Measurements from ENCODE around the gene MATN3.

Gene MATN3

GRCh38 chr2:19993731-19994130 lies 18.7 kb downstream of the MATN3 start:
- no peak for DNase-seq

- no peak for DNase-seq
Measured at GRCh38 chr2:19991895-19992294, 20.6 kb downstream of the MATN3 start.

GRCh38 chr2:19990416-19990728 lies 22.1 kb downstream of the MATN3 start:
- DNase-seq = no peak

- peak; percentile 87 for DNase-seq
Measured at GRCh38 chr2:19989667-19990415, 22.6 kb downstream of the MATN3 start, which contains the start of gene WDR35. Gene WDR35, minus strand, starts transcription at chr2:19990105. Its CDS starts 90 bp downstream, at chr2:19990015.

DNA sequence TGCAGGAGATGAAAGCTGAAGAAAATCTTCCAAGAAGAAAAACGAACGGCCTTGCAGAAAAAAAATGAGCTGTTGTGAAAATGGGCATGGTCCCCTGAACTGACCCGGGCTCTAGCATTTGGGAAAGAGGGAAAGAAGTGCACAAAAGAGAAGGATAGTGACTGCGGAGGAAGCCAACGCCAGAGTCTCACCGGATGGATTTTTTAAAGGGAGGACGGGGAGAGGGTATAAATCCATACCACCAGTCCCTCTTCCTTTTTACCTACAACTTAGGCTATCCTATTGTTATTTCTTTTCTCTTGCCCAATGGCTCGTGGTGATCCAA lies 23.2 kb downstream of the MATN3 start:
- no peak for DNase-seq

DNA sequence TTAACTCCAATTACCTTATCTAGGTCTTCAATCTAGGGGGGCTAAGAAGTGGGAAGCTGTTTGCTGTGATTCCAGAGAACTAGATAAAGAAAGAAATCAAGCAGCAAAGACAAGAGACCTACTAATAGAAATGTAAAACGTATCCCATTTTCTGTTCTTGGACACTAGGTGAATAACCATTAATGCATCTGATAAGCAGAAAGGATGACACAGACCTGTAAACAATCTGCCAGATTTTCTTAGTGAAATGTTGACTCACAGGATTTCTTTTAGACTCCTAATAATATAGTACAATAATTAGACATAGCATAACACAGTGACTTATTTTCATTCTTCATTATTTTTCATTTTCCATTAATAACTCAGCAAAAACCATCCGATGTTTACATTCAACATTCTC lies 23.9 kb downstream of the MATN3 start:
- DNase-seq = no peak

- no peak for DNase-seq
Measured at GRCh38 chr2:19987936-19988335, 24.5 kb downstream of the MATN3 start.

DNA sequence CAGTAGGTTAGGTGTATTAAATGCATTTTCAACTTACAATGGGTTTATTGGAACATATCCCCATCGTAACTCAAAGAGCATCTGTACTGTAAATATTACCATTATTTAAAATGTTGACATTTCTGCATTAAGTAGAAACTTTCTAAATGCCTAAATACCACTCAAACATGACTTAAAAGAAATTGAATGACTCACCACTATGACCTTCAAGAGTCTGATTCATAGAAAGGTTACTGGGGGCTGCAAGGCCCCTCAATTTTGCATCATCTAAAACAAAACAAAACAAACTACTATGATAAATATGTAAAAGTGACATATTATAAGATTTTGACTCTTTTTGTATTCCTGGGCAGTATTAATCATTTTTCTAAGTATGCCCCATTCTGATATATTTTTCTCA lies 30.2 kb downstream of the MATN3 start:
- DNase-seq = no peak

DNA sequence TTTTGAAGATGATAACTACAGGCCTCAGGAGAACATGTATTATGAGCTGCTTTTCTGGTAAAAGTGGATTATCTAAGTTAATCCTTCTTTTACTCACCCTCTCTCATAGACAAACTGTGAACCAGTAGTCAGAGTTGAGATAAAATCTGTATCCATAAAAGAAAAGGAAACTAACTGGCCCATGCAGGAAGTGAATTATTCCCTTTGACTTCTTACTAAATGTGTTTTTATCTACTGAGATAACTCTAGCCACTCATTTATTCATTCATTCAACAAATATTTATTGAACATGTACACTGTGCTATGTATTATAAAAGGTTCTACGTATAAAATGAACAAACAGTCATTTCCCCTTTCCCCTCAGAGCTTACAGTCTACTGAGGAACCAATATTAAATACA lies 32.5 kb downstream of the MATN3 start:
- DNase-seq = no peak

DNA sequence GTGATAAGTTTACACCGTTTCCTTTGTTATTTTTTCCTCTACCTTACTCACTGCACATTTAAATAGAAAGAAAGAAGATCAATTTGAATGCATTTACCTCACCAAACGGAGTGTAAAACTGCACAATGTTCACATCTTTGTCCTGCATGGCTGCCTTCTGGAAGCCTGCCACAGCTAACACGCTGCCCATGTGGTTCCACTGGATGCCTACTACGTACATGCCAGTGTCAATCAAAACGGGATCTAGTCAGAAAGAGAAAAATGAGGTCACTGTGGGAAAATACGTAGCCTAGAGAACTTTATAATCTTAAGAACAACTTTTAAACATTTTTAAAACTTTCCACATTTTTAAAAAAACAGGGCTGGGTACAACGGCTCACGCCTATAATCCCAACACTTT lies 39.0 kb downstream of the MATN3 start:
- DNase-seq = no peak

DNA sequence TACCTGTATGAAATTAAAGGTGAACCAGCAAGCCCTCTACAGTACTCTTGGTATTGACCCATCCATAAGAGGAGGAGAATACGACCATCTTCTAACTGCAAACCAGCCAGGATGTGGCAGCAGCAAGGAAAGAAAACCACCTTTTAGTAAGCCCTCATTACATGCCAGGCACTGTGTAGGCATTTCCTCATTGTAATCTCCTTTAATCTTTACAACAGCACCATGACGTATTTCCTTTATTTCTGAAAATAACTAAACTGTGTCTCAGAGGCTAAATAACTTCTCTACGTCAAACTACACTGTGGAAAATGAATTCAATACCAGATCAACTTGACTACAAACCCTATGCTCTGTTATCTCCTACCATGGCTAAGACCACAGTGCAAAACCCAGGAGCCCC lies 40.8 kb downstream of the MATN3 start:
- DNase-seq = no peak

DNA sequence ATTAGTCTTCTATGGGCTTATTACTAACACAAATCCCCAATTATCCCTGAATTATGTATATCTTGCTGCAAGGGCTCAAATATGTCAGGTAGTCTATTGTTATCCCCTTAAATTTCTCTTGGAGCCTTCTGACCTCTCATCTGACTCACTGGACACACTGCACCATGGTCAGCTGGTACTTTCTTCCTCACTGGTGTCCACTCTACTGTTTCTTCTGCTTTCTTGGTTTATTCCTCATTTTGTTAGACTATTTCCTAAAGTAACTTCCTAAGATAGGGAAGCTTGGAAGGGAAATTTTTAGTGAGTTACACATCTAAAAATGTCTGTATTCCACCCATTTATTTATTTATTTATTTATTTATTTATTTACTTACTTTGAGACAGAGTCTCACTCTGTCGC lies 49.1 kb downstream of the MATN3 start:
- no peak for DNase-seq

GRCh38 chr2:19955544-19956422 lies 56.7 kb downstream of the MATN3 start:
- peak; percentile 38 for DNase-seq

GRCh38 chr2:19949071-19949470 lies 63.4 kb downstream of the MATN3 start:
- DNase-seq = no peak

DNA sequence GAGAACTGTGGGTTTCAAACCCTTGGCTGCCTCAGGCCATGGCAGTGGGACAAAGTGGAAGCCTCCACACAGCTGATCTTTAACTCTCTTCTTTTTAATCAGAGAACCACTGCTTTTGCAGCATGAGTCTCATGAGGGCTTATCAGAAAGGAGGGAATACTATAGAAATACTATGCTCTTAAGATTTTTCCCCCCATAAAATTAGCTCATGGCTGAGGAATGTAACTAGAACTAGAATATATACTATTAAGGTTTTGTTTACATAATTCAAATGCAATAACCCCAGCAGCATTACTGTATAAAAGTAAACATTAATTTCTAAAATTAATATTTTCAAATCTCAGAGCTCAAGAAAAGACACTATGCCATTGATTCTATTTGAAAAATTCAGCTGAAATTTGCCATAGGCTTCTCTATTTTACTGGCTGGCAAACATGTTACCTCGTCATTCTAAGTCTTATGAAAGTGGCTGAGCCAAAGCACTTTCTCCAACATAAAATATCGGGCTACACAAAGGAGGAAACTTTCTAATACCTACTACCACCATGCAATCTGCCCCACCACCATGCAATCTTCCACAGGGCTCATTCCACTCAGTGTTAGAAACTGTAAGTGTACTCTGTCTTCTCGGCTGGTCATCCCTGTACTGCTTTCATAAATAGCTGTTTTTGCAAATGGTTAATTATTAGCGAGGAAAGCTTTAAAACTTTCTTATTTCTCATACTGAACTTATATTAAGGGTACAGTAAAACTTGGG lies 65.1 kb downstream of the MATN3 start:
- DNase-seq = no peak

DNA sequence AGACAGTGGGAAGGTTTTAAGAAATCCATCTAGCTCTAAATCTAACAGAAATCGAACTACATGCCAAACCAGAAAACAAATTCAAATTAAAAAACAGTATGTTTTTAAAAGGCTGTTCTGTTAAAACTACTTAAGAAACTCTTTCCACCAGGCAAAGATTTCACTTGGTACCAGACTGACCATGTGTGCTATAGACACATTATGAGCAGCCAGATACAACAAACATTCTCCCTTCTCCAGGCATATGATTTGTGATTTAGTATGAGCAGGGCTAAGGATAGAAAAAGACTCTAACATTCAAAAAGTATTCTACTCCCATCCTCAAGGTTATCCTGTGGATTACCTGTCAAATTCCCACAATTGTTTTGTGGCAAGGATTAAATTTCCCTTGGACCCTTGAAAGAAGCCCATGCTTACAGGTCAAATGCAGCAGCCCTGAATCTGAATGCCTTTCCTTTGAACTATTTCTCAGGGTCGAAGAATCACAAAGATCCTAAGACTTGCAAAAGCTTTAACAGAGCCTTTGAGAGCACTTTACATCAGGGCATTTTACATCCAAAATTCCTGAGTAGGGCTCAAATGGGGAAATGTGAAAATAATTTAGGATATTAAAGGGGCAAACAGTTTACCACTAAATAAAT lies 68.1 kb downstream of the MATN3 start:
- DNase-seq = no peak

DNA sequence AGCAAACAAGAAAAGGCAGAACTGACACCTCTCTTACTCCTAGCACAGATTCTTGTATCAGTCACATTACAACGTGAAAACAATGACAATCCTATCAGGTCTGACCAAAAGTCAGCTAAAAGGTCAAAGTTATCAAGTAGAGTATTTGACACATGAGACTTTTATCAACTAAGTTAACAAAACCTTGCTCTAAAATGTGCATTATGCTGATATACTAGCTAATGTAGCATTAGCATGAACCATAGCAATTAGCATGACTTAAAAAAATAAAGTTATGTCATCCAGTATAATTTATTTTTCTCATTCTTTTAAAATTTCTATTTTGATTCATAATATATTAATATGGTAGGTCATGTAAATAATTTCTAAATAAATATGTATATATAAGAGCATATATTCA lies 69.3 kb downstream of the MATN3 start:
- no peak for DNase-seq

GRCh38 chr2:19942199-19942598 lies 70.3 kb downstream of the MATN3 start:
- no peak for DNase-seq
